ENCODE measurements around the gene FAM228B.

GRCh38 chr2:24204505-24204904, 81.2 kb downstream of the FAM228B start:
- TF ChIP-seq ZBTB7A (IDR thresholded peaks at IDR 0.05; ENCODE audit: low read depth) = no peak
- no peak for TF ChIP-seq TAF1 (IDR thresholded peaks at IDR 0.05; ENCODE audit: low read depth)
- no peak for TF ChIP-seq EGR1 (IDR thresholded peaks at IDR 0.05)
- no peak for TF ChIP-seq YY1 (IDR thresholded peaks at IDR 0.05; ENCODE audit: low read depth)
- no peak for TF ChIP-seq REST (IDR thresholded peaks at IDR 0.05; ENCODE audit: low read depth)
